ENCODE results near the gene RO60.

RO60 gene

DNA sequence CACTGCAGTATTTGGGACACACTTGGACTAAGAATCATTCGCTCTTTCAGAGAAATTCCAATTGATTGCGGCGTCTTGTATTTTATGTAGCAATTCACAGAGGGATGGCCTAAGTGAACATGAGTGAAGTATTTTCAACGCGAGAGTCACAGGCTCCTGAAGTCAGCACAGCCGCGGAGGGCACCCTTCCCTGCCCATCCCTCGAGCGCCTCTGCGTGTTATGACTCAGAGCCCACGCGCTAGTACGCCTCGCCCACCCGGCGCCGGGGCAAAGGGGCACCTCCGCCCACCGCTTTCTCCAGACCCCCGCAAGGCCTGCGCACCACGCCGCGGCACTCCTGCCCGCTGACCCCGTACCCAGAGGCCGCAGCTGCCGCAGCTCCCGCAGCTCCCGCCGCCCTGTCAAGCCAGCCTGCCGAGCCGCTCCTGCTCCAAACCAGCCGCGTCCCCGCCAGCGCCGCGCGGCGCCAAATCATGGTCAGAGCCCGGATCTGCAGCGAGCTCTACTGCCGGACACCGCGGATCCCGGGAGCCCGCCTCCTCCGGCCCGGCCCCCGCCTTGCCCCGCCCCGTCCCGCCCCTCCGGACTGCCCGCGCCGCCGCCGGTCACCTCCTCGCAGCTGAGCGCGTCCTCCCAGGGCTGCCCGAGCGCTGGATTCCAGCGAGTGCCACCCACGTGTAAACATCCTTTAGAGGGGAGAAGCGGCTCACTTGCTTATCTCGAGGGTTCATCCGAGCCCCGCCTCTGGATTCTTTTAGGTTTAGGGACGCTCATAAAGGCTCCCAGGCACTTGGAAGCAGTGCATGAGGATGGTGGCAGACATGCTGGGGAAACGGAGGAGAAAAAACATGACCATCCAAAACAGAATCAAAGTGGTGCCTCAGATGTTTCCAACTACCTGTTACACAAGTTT is 45.8 kb downstream of the RO60 start, which contains the start of gene GLRX2:
TSS of gene GLRX2 (minus strand) at position 508 of the 914 bp plus-strand sequence. CDS start at position 476, 32 bp downstream.
- Histone ChIP-seq H3K79me2 (ENCODE audit: low read length) (peaks cover 15% of the 10 kb centered on the region), H2AFZ (ENCODE audit: low read depth, low read length) (peak within 1 kb of the TSS; percentile 88), H3K27me3 (ENCODE audit: low read depth, low read length) (no peaks in the 10 kb centered on the region), H3K4me3 (ENCODE audit: low read length) (peak within 1 kb of the TSS; percentile 89), H3K9ac (ENCODE audit: low read length) (peak within 1 kb of the TSS; percentile 72), H3K4me1 (ENCODE audit: low read length) (peaks cover 11% of the 10 kb centered on the region), H3K27ac (ENCODE audit: low read length) (no peak within 1 kb of the TSS), H4K20me1 (ENCODE audit: insufficient read depth, low read length) (peaks cover 5% of the 10 kb centered on the region; the same call in 1 of the 2 replicates), H3K4me2 (ENCODE audit: low read length) (peak within 1 kb of the TSS; percentile 91), H3K9me3 (ENCODE audit: insufficient read depth, low read length) (no peaks in the 10 kb centered on the region), H3K36me3 (replicated peaks; ENCODE audit: low read depth, low read length) (peaks cover 4% of the 10 kb centered on the region)
- no peak for TF ChIP-seq CTCF (IDR thresholded peaks at IDR 0.05; ENCODE audit: low read depth, low read length)

- Histone ChIP-seq H4K20me1 (ENCODE audit: insufficient read depth, low read length) (peaks cover 5% of the 10 kb centered on the region; the same call in 1 of the 2 replicates), H3K4me1 (ENCODE audit: low read length) (peaks cover 11% of the 10 kb centered on the region), H3K9ac (ENCODE audit: low read length) (peak overlapping the region; percentile 72), H3K27ac (ENCODE audit: low read length) (no peak overlapping the region), H3K27me3 (ENCODE audit: low read depth, low read length) (no peaks in the 10 kb centered on the region), H3K9me3 (ENCODE audit: insufficient read depth, low read length) (no peaks in the 10 kb centered on the region), H3K4me2 (ENCODE audit: low read length) (peak overlapping the region; percentile 65), H2AFZ (ENCODE audit: low read depth, low read length) (peak overlapping the region; percentile 68), H3K36me3 (replicated peaks; ENCODE audit: low read depth, low read length) (no peaks in the 10 kb centered on the region), H3K79me2 (ENCODE audit: low read length) (peaks cover 15% of the 10 kb centered on the region), H3K4me3 (ENCODE audit: low read length) (peak overlapping the region; percentile 89)
- no peak for TF ChIP-seq EZH2phosphoT487 (IDR thresholded peaks at IDR 0.05; ENCODE audit: low read depth)
- TF ChIP-seq CTCF (IDR thresholded peaks at IDR 0.05; ENCODE audit: low read depth, low read length): no peak
Measured at GRCh38 chr1:193105821-193106177, 46.4 kb downstream of the RO60 start.

GRCh38 chr1:193108471-193108870 is 49.1 kb downstream of the RO60 start:
- H3K79me2 ChIP-seq (ENCODE audit: low read length): peaks cover 12% of the 10 kb centered on the region
- H3K4me1 ChIP-seq (ENCODE audit: low read length): peaks cover 11% of the 10 kb centered on the region
- no peak overlapping the region for H3K27ac ChIP-seq (ENCODE audit: low read length)
- TF ChIP-seq EZH2phosphoT487 (IDR thresholded peaks at IDR 0.05; ENCODE audit: low read depth): no peak
- no peak for TF ChIP-seq CTCF (IDR thresholded peaks at IDR 0.05; ENCODE audit: low read depth, low read length)
- H3K9me3 ChIP-seq (ENCODE audit: insufficient read depth, low read length): no peaks in the 10 kb centered on the region
- H3K4me3 ChIP-seq (ENCODE audit: low read length): no peak overlapping the region
- H3K9ac ChIP-seq (ENCODE audit: low read length): no peak overlapping the region
- H2AFZ ChIP-seq (ENCODE audit: low read depth, low read length): no peak overlapping the region
- no peaks in the 10 kb centered on the region for H3K36me3 ChIP-seq (replicated peaks; ENCODE audit: low read depth, low read length)
- H4K20me1 ChIP-seq (ENCODE audit: insufficient read depth, low read length): peaks cover 4% of the 10 kb centered on the region; the same call in 1 of the 2 replicates
- no peak overlapping the region for H3K4me2 ChIP-seq (ENCODE audit: low read length)
- no peaks in the 10 kb centered on the region for H3K27me3 ChIP-seq (ENCODE audit: low read depth, low read length)

Measured in OCI-LY3 (cell line).